ENCODE data around the gene BDKRB2.

- TF ChIP-seq CTCF (conservative IDR thresholded peaks at IDR 0.05; ENCODE audit: low read length) (no peak), EZH2phosphoT487 (IDR thresholded peaks at IDR 0.05; ENCODE audit: borderline replicate concordance) (no peak)
Observed at GRCh38 chr14:96252323-96252998, 47.8 kb downstream of the BDKRB2 start.

All from Loucy (cell line).